DMS153 treated with DMSO at 0.1 percent for 48 hours (cell line): Measurements from ENCODE around the gene SUGCT.

Source experiments
- DNase-seq: peaks from one replicate; lab custom pipeline; 2025; ENCODE audit not compliant: unreplicated experiment; lab: John Stamatoyannopoulos, UW

SUGCT gene

DNA sequence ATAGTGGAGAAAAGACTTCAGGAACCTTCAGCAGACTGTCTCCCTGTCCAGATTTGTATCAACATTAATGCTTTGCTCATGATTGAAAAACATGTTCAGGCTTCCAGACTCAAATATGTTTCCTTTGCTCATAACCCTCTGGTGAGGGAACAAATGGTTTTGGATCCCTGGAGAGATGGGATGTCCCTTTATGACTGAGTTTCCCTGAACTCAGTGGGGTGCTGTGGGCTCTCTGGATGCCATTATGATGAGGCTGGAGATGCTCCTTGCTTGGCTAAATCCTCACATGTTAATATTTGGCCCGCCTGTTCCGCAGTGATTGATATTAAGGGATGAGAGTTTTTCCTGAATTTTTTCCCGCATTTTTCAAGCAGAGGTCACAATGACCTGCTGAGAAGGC, 749.4 kb downstream of the SUGCT start:
- no peak for DNase-seq

DNA sequence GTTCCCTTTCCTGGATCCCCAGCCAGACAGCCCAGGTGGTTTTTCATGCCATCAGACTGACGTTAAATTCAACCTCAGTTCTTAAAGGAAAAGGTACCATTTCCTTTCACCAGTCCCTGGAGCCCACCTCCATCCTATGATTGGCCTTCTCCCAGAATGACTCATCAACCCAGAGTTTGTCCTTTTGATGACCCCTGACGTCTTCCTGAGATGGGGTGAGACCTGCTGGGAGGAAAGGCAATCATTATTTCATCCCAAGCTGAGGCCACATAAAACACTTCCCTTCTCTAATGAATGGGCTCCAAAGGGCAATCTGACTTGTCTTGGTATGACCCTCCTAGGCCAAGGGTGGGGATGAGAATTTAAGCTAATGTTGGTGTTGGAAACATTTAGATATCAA, 750.7 kb downstream of the SUGCT start:
- DNase-seq: no peak

DNA sequence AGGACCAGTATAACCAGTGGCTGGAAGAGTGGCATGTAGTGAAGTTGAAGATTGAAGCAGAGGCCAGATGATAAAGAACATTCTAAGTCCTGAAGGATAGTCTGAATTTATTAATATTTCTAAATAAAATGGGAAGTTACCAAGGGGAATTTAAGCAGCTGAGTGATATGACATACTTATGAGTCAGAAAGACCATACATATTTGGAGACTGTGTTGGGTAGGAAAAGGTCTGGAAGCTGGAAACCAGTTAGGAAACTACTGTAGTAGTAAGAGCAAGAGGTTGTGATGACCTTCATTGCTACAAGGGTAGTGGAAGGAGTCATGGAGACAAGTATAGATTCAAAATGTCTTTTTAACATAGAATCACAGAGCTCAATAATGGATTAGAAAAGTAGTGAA, 752.3 kb downstream of the SUGCT start:
- no peak for DNase-seq

DNA sequence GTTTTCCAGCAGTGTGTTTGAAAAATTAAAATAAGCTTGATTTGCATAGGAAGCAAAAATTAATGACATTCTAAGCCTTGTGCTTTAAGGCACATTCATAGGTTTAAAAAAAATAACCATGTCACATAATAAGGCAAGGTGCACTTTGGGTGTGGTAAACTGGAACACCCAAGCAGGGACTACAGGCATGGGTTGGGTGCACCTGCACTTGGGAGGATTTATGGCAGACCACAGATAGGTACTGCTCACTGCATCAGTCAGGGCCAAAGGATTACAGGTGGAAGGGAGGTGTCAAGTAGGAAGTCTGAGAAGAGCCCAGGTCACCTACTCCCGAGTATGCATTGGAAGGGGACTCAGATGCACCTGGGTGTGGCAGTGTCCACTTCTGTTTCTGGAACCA, 753.7 kb downstream of the SUGCT start:
- DNase-seq: no peak

DNA sequence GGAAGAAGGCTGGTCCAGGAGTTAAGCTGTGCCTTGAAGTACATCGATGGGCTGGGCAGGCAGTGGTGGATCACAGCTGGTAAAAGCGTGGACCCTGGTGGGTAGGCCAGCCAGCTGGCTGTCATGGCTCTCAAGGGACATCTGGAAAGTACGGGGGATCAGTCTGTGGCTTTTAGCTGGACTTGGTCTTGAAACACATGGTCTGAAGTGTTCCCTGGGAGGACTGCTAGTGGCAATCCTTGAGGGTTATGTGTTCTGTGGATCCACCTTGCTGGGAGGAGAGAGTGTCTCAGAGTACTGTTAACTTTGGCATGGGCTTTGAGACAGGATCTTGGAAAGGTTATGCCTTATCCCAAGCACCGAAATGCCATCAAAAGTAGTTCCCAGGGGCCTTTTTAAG, 754.3 kb downstream of the SUGCT start:
- no peak for DNase-seq

DNA sequence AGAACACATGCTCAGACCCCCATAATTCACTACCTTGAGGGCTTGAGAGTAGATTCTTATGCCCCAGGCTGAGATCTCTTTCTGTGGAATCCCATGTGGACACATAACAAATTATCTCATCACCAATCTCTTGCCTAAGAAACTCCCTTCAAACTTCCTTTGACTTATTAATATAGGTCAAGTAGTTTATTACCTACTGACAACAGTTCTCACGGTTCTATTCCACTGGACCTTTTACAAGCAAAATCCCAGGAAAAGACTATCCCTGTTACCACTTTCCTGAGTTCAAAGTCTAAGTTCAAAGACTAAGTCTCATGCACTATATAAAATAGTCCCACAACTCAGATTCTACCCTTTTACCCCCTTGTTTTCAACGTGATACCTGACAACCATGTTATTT, 754.7 kb downstream of the SUGCT start:
- DNase-seq: no peak

DNA sequence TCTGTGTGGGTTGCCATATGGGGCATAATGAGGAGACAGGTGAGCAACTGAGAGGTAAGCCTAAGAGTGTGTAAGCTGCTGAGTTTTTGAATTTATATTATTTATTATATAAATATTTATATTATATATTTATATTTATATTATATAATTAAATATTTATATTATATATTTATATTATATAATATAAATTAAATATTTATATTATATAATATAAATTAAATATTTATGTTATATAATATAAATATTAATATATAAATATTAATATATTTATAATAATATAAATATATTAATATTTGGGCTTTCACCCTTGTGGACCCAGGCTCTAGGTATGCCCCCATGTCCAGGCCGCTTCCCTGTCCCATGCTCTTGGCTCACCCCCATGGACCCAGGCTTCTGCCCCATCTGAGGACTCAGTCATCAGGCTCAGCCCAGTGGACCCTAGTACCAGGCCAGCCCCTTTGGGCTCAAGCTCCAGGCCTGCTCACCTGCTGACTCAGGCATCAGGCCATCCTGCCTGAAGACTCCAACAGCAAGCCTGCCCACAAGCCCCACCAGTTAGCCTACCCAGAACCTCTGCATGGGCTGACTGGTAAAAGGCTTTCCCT, 755.4 kb downstream of the SUGCT start:
- DNase-seq: no peak

DNA sequence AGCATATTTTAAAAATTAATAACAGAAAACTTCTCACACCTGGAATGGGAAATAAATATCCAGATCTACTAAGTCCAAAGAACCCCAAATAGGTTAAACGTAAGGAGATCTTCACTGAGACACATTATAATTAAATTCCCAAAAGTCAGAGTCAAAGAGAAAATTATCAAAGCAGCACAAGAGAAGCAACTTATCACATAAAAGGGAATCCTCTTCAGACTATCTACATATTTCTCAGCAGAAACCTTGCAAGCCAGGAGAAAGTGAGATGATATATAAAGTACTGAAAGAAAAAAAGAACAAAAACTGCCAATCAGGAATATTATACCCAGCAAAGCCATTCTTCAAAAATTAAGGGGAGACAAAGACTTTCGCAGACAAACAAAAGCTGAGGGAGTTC, 756.4 kb downstream of the SUGCT start:
- DNase-seq: no peak

DNA sequence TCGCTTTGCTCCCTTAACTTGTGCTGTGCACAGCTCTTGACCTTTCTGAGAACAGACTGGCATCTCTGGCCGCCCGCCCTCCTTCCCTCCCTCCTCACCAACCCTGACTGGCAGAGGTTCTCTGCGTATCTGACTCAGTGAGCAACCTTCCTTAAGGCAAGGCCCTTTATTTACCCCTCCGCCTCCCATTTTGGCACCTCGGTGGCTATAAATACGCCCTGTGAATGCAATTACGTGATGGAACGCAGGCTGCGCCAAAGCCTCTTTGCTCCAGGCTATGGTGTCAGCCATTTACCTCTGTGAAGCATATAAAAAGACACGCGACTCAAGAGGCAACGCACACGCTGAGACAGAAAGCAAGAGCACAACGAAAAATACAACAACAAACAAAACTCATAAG, 764.3 kb downstream of the SUGCT start:
- no peak for DNase-seq

DNA sequence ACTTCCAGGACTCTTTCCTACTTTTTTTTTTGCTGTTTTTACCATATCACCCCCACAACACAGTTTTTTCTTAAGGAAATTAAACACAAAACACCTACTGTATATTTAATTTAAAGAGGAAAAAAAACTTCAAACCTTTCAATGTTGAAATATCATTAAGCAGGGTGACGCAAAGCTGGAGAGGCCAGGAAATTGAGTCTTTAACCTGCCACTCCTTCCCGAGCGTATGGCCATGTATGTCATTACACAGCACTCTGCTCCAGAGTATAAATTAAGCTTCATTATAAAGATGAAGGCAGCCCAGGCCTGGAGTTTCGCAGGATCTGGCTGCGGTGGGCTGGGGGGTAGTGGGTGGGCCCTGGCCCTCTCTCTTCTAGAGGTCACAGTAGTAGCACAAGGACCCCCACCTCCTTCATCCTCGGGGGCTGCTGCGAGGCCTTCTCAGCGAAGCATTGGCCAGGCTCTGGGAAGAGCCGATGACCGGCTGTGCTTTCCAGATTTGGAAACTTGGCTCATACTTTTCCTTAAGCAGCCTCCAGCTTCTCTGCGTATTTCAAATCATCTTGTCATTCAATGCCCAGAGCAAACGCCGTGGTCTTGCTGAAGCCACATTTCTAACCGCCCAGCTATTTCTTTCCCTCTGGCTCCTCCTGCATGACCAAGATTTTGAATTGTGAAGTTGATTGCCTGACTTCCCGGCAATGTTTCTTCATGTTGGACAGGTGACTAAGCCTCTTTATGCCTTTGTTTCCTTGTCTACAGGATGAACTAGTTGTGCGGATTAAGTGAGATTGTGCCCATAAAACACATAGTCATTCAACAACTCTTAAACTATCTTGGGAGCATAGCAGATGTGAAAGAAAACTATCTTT, 765.1 kb downstream of the SUGCT start:
- no peak for DNase-seq

DNA sequence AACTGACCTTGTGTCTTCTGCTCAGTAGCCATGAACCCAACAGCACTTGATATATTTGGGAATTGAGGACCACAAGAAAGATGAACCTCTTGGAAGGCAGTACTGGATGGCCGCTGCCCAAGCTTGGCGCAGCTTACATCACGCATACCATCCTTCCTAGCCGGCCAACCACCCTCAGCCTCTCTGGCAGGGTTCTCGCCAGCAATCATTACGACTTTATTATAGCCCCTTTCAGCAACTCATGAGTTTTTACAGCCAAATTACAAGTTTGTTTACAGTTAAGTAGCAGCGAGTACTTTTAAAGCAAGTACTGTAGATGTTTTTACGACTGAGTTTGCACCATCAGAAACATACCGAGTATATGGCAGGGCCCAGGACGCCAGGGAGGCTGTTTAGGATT, 769.1 kb downstream of the SUGCT start:
- no peak for DNase-seq

DNA sequence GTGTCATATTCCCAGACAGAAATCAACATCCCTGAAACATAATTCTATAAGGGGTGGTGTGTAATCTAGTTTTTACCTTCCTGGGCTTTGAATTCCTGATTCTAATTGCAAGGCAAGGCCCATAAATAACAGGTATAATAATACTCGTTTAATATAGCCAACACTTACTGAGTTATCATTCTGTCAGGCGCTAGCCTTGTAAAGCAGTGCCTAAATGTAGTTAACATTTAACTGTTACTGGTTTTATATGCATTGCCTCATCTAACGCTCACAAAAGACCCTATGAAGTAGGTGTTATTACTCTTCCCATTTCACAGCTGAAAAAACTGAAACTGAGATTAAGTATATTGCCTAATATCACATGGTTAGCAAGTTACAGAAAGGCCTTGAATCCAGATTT, 772.5 kb downstream of the SUGCT start:
- DNase-seq: no peak

DNA sequence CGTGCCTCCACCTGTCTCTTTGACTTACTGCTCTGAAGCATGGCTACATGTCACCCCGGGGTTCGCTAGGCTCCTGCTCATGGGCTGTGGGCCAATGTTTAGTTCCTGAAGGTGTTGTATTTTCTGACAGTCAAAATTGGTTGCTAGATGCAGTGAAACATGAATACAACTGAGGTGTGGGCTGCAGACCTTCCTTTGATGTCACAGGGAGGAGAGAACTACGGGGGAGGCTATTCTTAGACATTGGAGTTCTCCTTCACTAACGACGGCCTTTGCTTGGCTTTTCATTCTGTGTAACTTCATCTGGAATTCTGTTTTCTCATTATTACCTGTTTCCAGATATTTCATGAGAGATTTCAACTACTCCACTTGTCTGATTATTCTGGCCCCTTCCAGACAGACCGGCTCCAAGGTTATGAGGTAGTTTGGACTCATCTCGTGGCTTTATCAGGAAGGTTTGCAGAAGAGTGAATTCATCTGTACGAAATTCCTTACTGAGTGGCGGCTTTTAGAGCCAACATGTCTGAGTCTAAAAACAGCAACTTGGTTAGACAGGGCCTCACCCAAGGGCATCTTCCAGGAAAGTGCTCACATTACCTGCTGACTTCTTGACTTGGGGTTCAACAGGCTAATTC, 774.7 kb downstream of the SUGCT start:
- no peak for DNase-seq
